ENCODE measurements around the gene KIF26B.

The KIF26B gene

DNA sequence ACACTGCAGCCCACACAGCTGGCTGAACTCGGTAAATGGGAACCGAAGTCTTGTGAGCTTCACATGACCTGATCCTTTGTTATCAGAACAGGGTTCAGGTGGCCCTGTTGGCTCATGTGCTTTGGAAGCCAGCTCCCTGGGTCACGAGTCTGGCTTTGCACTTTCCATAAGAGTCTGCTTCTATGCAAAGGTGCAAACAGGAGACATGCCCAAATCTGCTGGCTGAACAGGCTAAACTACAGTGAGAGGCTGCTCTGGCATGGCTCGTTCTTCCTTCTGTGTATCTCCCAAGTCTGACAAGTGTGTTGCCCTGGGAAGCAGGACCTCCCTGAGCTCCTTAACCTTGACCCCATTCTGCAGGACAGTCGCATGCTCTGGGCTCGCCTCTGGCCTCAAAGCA is 549.6 kb downstream of the KIF26B start:
- peak; percentile 27; the same call in 2 of the 3 replicates for ATAC-seq
- TF ChIP-seq BACH2 (CRISPR knock-in tag; IDR thresholded peaks at IDR 0.05; ENCODE audit: borderline replicate concordance), result no peak
- no peak for TF ChIP-seq ZNF565 (CRISPR knock-in tag; conservative IDR thresholded peaks at IDR 0.05; ENCODE audit: low read depth)
- TF ChIP-seq ISL1 (CRISPR knock-in tag; IDR thresholded peaks at IDR 0.05), result no peak
- TF ChIP-seq CREB5 (CRISPR knock-in tag; IDR thresholded peaks at IDR 0.05; ENCODE audit: low read depth), result no peak
- TF ChIP-seq OSR1 (CRISPR knock-in tag; IDR thresholded peaks at IDR 0.05), result no peak
- no peak for TF ChIP-seq PATZ1 (CRISPR knock-in tag; IDR thresholded peaks at IDR 0.05; ENCODE audit: borderline replicate concordance)
- TF ChIP-seq SNAI2 (CRISPR knock-in tag; IDR thresholded peaks at IDR 0.05), result no peak
- TF ChIP-seq ZNF8 (CRISPR knock-in tag; IDR thresholded peaks at IDR 0.05), result no peak
- no peak for TF ChIP-seq ZNF70 (CRISPR knock-in tag; IDR thresholded peaks at IDR 0.05)
- TF ChIP-seq POU6F1 (CRISPR knock-in tag; IDR thresholded peaks at IDR 0.05; ENCODE audit: borderline replicate concordance, low read depth), result no peak
- TF ChIP-seq GLIS3 (CRISPR knock-in tag; IDR thresholded peaks at IDR 0.05), result no peak

GRCh38 chr1:245704765-245705164 is 550.0 kb downstream of the KIF26B start:
- peak; percentile 74 for ATAC-seq
- no peak for TF ChIP-seq CSRNP3 (CRISPR knock-in tag; IDR thresholded peaks at IDR 0.05)
- TF ChIP-seq TSHZ2 (CRISPR knock-in tag; IDR thresholded peaks at IDR 0.05), result no peak
- TF ChIP-seq SNAI2 (CRISPR knock-in tag; IDR thresholded peaks at IDR 0.05), result no peak

GRCh38 chr1:245707941-245708340 is 553.2 kb downstream of the KIF26B start:
- no peak for ATAC-seq
- TF ChIP-seq POU6F1 (CRISPR knock-in tag; IDR thresholded peaks at IDR 0.05; ENCODE audit: borderline replicate concordance, low read depth) (no peak), ISL1 (CRISPR knock-in tag; IDR thresholded peaks at IDR 0.05) (no peak), ZFP3 (CRISPR knock-in tag; IDR thresholded peaks at IDR 0.05) (no peak), ZFP30 (CRISPR knock-in tag; IDR thresholded peaks at IDR 0.05) (no peak), OSR1 (CRISPR knock-in tag; IDR thresholded peaks at IDR 0.05) (no peak), ZNF8 (CRISPR knock-in tag; IDR thresholded peaks at IDR 0.05) (no peak), TSHZ2 (CRISPR knock-in tag; IDR thresholded peaks at IDR 0.05) (no peak), PPARA (CRISPR knock-in tag; IDR thresholded peaks at IDR 0.05; ENCODE audit: borderline replicate concordance) (no peak), ZNF70 (CRISPR knock-in tag; IDR thresholded peaks at IDR 0.05) (no peak), BACH2 (CRISPR knock-in tag; IDR thresholded peaks at IDR 0.05; ENCODE audit: borderline replicate concordance) (no peak), SNAI2 (CRISPR knock-in tag; IDR thresholded peaks at IDR 0.05) (no peak), TCF4 (CRISPR knock-in tag; IDR thresholded peaks at IDR 0.05; ENCODE audit: borderline replicate concordance) (no peak), CSDC2 (CRISPR knock-in tag; IDR thresholded peaks at IDR 0.05) (no peak), RARB (CRISPR knock-in tag; IDR thresholded peaks at IDR 0.05) (no peak), CREB5 (CRISPR knock-in tag; IDR thresholded peaks at IDR 0.05; ENCODE audit: low read depth) (no peak), ZC3H10 (CRISPR knock-in tag; IDR thresholded peaks at IDR 0.05) (no peak)

Measured in SK-N-SH treated with all-trans-retinoic acid at 6 μM for 48 hours (cell line).